ENCODE results near the gene RSAD2. TPM values are rescaled to one million over a fixed set of nuclear protein-coding genes. Genes with fewer than 3 reads are reported as not detected.

RSAD2 gene
- total RNA-seq, 3 donors from 2014 or later = 0.33 to 4.8 (median 2.9) TPM

DNA sequence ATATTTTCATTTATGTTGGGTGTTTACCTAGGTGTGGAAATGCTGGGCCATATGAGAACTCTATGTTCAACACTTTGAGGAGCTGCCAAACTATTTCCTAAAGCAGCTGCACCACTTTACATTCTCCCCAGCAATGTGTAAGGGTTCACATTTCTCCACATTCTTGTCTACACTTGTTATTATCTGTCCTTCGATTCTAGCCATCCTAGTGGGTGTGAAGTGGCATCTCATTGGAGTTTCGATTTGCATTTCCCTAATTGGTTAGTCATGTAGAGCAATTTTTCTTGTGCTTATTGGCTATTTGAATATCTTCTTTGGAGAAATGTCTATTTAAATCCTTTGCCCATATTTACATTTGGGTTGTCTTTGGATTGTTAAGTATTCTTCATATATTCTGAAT, 61.5 kb downstream of the RSAD2 start:
- TF ChIP-seq, protein P1, sequence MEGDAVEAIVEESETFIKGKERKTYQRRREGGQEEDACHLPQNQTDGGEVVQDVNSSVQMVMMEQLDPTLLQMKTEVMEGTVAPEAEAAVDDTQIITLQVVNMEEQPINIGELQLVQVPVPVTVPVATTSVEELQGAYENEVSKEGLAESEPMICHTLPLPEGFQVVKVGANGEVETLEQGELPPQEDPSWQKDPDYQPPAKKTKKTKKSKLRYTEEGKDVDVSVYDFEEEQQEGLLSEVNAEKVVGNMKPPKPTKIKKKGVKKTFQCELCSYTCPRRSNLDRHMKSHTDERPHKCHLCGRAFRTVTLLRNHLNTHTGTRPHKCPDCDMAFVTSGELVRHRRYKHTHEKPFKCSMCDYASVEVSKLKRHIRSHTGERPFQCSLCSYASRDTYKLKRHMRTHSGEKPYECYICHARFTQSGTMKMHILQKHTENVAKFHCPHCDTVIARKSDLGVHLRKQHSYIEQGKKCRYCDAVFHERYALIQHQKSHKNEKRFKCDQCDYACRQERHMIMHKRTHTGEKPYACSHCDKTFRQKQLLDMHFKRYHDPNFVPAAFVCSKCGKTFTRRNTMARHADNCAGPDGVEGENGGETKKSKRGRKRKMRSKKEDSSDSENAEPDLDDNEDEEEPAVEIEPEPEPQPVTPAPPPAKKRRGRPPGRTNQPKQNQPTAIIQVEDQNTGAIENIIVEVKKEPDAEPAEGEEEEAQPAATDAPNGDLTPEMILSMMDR (IDR thresholded peaks at IDR 0.05) = no peak
- no peak for TF ChIP-seq POLR2A (IDR thresholded peaks at IDR 0.05)
- no peak for TF ChIP-seq POLR2AphosphoS5 (IDR thresholded peaks at IDR 0.05)
- Histone ChIP-seq H3K4me1 (no peaks in the 10 kb centered on the region), H3K4me3 (no peak overlapping the region), H3K36me3 (no peaks in the 10 kb centered on the region), H3K9me3 (no peaks in the 10 kb centered on the region), H3K27ac (no peak overlapping the region), H3K27me3 (no peaks in the 10 kb centered on the region)
- DNase-seq (ENCODE audit: low spot score in 2 of 2) = no peak
- intact Hi-C loops (cut with DNase I; ENCODE audit: low total_unique reads) = no loop called here

- H3K9me3 ChIP-seq = no peaks in the 10 kb centered on the region
- DNase-seq (ENCODE audit: low spot score in 2 of 2) = no peak
- no peaks in the 10 kb centered on the region for H3K27me3 ChIP-seq
- no peaks in the 10 kb centered on the region for H3K4me1 ChIP-seq
- H3K27ac ChIP-seq = no peak overlapping the region
- no peak for TF ChIP-seq POLR2A (IDR thresholded peaks at IDR 0.05)
- TF ChIP-seq POLR2AphosphoS5 (IDR thresholded peaks at IDR 0.05) = no peak
- TF ChIP-seq, protein P1 (IDR thresholded peaks at IDR 0.05) = no peak
- no peaks in the 10 kb centered on the region for H3K36me3 ChIP-seq
- intact Hi-C loops (cut with DNase I; ENCODE audit: low total_unique reads) = no loop called here
- no peak overlapping the region for H3K4me3 ChIP-seq
These were observed 63.2 kb downstream of the RSAD2 start for GRCh38 chr2:6940820-6941219.

- TF ChIP-seq POLR2A (IDR thresholded peaks at IDR 0.05) (no peak), POLR2AphosphoS5 (IDR thresholded peaks at IDR 0.05) (no peak)
- TF ChIP-seq, protein P1 (IDR thresholded peaks at IDR 0.05) = no peak
- H3K9me3 ChIP-seq = no peaks in the 10 kb centered on the region
- intact Hi-C loops (cut with DNase I; ENCODE audit: low total_unique reads) = no loop called here
- no peak for DNase-seq (ENCODE audit: low spot score in 2 of 2)
- no peaks in the 10 kb centered on the region for H3K4me1 ChIP-seq
- H3K4me3 ChIP-seq = no peak overlapping the region
- no peak overlapping the region for H3K27ac ChIP-seq
- no peaks in the 10 kb centered on the region for H3K27me3 ChIP-seq
- no peaks in the 10 kb centered on the region for H3K36me3 ChIP-seq
These were observed 63.9 kb downstream of the RSAD2 start for GRCh38 chr2:6941299-6942046.

GRCh38 chr2:6942848-6943247, 65.3 kb downstream of the RSAD2 start:
- no peak for DNase-seq (ENCODE audit: low spot score in 2 of 2)
- H3K4me3 ChIP-seq = no peak overlapping the region
- no peaks in the 10 kb centered on the region for H3K9me3 ChIP-seq
- no peaks in the 10 kb centered on the region for H3K27me3 ChIP-seq
- no peak overlapping the region for H3K27ac ChIP-seq
- H3K36me3 ChIP-seq = no peaks in the 10 kb centered on the region
- H3K4me1 ChIP-seq = no peaks in the 10 kb centered on the region
- intact Hi-C loops (cut with DNase I; ENCODE audit: low total_unique reads) = no loop called here
- TF ChIP-seq, protein P1 (IDR thresholded peaks at IDR 0.05) = no peak
- TF ChIP-seq POLR2AphosphoS5 (IDR thresholded peaks at IDR 0.05) (no peak), POLR2A (IDR thresholded peaks at IDR 0.05) (no peak)

DNA sequence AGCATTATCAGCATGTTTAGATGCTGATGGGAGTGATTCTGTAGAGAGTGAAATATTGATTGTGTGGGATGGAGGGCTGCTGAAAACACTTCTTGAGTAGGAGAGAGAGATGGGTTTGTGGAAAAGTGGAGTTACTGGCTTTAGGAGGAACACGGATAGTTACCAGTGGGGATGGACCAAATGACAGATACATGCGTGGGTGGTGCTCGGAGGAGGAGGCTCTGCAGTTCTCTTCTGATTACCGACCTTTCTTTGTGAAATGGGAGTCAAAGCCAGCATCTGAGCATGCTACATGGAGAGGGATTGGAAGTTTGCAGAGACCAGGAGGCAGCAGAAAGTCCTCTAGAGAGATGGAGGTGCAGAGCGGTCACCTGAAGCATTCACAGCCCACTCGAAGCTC, 65.9 kb downstream of the RSAD2 start:
- Histone ChIP-seq H3K4me1 (no peaks in the 10 kb centered on the region), H3K27ac (no peak overlapping the region), H3K27me3 (no peaks in the 10 kb centered on the region), H3K4me3 (no peak overlapping the region), H3K36me3 (no peaks in the 10 kb centered on the region), H3K9me3 (no peaks in the 10 kb centered on the region)
- DNase-seq (ENCODE audit: low spot score in 2 of 2) = no peak
- intact Hi-C loops (cut with DNase I; ENCODE audit: low total_unique reads) = no loop called here
- TF ChIP-seq, protein P1 (IDR thresholded peaks at IDR 0.05) = no peak
- TF ChIP-seq POLR2AphosphoS5 (IDR thresholded peaks at IDR 0.05) = no peak
- TF ChIP-seq POLR2A (IDR thresholded peaks at IDR 0.05) = no peak

All from breast epithelium (tissue), 4 donors.